CD4-positive, alpha-beta T cell treated with Interleukin-17A for 4 hours (primary cell): ENCODE results near the gene PDZD2.
A peak's percentile ranks its signal among the peaks of the same experiment; 100 is the strongest.
"Not testable (repeated sequence)": the region's sequence is repeated elsewhere in the genome, so short reads cannot be mapped to it uniquely, and the experiment has no call there.

Experiments used
- DNase-seq: peaks from one replicate; pipeline ENCODE4 v3.0.0-alpha.2; 2020; ENCODE audit warnings: mixed read lengths

PDZD2 gene

GRCh38 chr5:31638748-31639418 is at the start of gene PDZD2:
Gene PDZD2 (plus strand): TSS chr5:31639131.
- DNase-seq: peak; percentile 81

GRCh38 chr5:31593665-31594064 is 45.3 kb upstream of the PDZD2 start:
- no peak for DNase-seq

DNA sequence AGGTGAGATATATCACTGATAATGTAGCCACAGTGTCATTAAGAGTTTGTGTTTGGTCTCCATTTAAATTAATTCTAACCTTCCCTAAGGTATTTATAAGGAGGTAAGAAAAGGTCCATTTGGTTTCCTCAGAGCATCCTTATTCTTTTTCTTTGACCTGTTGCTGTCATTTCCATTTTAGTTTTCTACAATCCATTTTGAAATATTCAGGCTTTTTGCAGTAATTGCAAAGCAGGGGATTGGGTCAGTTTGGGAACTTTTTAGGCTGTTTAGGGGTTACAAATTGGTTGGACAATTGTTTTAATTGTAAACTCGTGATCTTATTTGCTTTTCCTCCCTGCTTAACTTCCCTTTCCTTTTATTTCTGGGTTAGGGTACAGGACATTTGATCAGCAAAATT is 42.6 kb upstream of the PDZD2 start:
- DNase-seq: no peak

DNA sequence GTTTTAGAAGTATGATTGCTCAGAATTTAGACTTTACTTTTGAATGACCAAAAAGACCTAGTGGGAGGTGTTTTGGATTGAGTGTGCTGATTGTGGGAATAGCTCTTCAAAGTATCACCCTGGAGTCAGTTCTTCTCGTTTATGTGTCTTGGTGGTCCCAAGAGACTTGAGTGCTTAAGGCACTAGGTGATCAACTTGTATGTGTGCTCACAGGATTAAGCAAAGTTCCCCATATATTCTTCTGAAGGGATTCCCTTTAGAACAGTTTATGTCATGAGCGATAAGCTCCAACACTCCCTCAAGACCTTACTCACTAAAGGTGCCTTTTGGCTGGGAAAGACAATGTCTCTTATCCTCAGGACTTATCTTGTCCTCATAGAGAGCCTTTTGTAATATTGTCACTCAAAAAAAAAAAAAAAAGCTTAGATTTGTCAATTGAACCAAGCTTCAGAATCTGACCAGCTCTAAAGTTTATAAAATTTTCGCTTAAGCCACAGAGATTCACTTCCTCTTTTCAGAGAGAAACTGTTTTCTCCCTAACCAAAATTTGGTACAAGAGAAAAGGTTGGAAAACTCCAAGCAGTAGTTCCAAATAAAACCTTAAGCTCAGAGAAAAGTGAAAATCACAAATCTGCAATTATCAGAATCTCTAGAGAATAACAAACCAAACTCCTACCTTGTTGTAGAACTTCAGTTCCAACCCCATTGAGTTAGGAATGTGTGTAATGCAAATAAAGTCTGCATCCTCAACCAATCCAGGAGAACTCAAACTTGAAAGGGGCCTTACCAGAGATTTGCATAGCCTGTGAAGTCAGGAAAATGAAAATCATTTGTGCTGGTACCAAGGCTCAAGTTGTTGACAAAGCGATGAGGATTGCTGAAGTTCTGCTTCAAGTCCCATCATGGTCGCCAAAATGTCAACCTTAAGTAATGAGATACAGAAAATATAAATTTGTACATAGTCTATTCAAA is 40.0 kb upstream of the PDZD2 start:
- DNase-seq: no peak

DNA sequence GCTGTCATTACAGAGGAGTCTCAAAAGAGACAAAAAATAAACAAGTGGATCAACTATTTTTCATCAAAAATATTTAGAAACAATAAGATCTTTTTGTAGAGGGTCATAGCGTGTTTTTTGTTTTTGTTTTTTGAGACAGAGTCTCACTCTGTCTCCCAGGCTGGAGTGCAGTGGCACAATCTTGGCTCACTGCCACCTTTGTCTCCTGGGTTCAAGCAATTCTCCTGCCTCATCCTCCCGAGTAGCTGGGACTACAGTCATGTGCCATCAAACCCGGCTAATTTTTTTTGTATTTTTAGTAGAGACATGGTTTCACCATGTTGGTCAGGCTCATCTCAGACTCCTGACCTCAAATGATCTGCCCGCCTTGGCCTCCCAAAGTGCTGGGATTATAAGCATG is 36.6 kb upstream of the PDZD2 start:
- not testable (repeated sequence) for DNase-seq

DNA sequence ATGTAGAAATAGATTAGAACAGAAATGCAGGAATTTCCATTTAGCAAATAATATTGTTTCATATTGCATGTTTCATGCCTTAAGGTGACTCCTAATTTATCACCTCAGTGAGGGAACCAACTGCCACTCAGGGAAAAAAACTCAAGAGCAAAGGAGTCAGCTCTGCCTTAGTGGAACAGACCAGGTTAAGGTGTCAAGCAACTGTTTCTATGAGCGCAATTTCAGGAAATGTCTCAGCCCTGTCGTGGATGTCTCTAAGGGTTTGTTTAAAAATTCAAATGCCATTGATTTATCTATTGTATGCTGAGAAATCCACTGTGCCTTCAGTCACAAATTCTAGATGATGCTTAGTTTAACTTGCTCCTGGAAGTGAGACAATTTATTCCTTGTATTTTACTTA is 34.7 kb upstream of the PDZD2 start:
- DNase-seq: no peak

- no peak for DNase-seq
These were observed 34.3 kb upstream of the PDZD2 start for GRCh38 chr5:31604644-31605043.

GRCh38 chr5:31605920-31606319 is 33.0 kb upstream of the PDZD2 start:
- no peak for DNase-seq

GRCh38 chr5:31607546-31607945 is 31.4 kb upstream of the PDZD2 start:
- DNase-seq: no peak

- DNase-seq: no peak
These were observed 27.9 kb upstream of the PDZD2 start for GRCh38 chr5:31611002-31611401.

DNA sequence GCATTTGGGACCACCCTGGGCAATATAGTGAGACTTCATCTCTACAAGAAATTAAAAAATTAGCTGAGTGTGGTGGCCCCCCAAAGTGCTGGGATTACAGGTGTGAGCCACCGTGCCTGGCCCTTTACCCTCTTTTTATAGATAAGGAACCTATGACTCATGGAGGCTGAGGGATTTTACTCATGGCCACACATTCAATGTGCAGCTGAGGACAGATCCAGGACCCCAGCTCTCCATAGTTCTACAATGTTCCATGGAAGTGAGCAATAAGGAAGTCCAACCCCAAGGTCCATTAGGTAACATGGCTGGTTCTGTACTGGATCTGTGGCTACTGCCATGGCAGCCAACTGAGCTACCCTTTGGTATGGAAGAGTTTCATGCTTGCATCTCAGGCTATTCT is 25.3 kb upstream of the PDZD2 start:
- no peak for DNase-seq

GRCh38 chr5:31614151-31615020 is 24.5 kb upstream of the PDZD2 start:
- no peak for DNase-seq

DNA sequence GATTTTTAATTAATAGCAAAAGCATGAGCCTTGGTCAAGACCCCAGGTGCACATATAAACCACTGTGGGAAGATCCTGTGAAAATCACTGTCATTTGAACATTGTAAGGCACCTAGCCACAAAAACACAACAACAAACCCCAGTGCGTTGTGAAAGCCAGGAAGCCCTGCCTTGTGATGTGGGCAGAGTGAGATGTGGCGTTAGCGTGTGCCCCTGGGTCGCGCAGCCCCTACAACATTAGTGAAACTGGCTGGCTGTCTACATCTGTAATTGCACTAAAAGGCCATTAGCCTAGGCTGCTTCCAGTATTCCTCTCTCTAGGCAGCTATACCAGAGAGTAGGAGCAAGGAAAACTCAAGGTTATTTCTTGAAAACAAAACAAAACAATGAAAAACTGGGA is 21.1 kb upstream of the PDZD2 start:
- no peak for DNase-seq

GRCh38 chr5:31620026-31620425 is 18.9 kb upstream of the PDZD2 start:
- DNase-seq: no peak

- DNase-seq: no peak
These were observed 15.7 kb upstream of the PDZD2 start for GRCh38 chr5:31623249-31623648.

DNA sequence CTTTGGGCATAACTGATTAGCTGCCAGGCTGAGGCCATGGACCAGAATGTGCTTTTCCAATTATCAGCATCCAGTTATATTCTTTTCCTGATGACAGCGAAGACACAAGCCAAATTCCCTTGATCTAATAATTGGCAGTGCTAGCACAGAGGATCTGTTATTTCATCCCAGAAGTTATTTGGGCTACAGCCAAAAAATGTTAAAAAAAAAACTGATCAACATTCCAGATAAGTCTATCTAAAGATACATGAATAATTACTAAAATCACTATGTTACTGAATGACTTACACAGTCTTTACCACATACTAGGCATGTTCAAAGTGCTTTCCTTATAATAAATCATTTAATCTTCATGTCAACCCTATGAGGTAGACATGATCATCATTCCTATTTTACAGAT is 13.5 kb upstream of the PDZD2 start:
- DNase-seq: no peak

GRCh38 chr5:31626156-31626555 is 12.8 kb upstream of the PDZD2 start:
- no peak for DNase-seq

DNA sequence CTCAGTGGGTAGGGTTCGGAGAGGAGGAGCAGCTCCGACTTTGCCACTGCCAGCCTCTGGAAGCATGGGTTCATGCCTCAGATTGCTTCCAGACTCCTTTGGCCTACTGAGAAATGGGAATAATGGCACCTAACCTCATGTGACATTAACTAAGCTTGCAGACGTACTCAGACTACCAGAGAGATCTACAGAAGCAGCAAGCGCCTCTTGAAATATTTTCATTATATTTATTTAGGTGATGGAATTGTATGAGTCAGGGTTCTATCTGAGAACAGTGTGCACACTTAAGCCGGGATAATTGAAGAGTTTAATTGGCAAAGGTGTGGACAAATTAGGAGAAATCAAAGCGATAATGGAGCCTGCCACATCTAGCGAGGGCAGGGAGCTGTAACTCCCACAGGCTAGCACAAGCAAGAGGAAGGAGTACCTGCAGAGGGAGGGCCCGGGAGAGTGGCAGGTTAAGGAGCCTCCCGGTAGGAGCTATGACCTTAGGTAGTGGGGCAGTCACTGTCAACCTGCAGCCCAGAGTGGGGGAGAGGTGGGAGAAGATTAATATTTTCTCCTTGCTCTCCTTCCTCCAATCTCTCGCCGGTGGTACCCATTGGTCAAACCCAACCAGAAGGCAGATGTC is 12.2 kb upstream of the PDZD2 start:
- DNase-seq: no peak

DNA sequence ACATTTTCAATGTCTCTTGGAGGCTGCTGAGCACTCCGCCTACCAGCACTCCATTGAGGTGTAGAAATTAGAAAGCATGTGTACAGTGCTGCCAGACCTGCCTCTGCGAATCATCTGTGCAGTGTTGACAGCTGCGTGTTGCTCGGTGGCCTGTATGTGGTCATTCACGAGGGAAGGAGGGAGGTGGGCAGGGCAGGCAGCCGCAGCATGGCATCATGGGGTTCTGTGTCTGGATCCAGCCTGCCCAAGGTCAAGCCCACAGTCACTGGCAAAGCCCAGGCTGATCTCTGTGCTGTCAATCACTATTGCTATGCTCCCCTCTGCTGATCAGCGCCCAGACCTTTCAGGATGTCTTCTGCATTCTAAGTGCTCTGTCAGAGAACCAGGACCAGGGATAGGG is 8.0 kb upstream of the PDZD2 start:
- no peak for DNase-seq

- DNase-seq: no peak
These were observed 6.5 kb upstream of the PDZD2 start for GRCh38 chr5:31632460-31632859.

GRCh38 chr5:31635446-31635845 is 3.5 kb upstream of the PDZD2 start:
- no peak for DNase-seq

DNA sequence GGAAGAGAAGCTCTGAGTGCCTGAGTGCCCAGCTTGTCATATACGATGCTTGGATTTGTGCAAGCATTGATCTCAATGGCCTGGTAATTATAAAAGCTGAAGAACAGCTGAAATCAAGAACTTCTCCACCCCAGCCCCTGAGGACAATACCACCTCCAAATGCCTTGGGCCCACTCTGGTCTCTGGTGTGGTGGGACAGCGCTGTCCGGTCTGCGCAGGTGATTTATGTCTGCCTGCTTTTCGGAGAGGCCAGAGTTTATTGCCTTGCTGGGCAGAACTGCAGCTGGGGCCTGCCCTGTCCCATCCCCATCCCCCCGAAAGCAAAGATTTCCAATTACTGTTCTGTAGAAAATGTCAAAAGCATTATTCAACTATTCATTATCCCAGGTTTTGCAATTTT is 1.1 kb upstream of the PDZD2 start:
- no peak for DNase-seq

- DNase-seq: peak; percentile 4
These were observed 586 bp upstream of the PDZD2 start for GRCh38 chr5:31638345-31638744.
